ENCODE data around the gene CCDC88B. TPM values are rescaled to one million over a fixed set of nuclear protein-coding genes. Genes with fewer than 3 reads are reported as not detected.

Gene CCDC88B
- total RNA-seq, 1 experiment from 2014 or later = 11.2 TPM

- H3K27ac ChIP-seq (ENCODE audit: insufficient read length, low read depth, low read length) = no peak overlapping the region
- H3K23ac ChIP-seq (ENCODE audit: insufficient read length, low read depth, low read length) = no peak overlapping the region
- H4K5ac ChIP-seq (ENCODE audit: insufficient read length, low read depth, low read length) = no peak overlapping the region
- no peak overlapping the region for H4K8ac ChIP-seq (replicated peaks; ENCODE audit: insufficient read length, low read depth, low read length)
- no peak overlapping the region for H2BK12ac ChIP-seq (ENCODE audit: insufficient read length, low read depth, low read length)
- no peak overlapping the region for H3K4me2 ChIP-seq (ENCODE audit: insufficient read depth, insufficient read length, low read length)
- H3K9me3 Mint-ChIP-seq = no peaks in the 10 kb centered on the region
- H3K27me3 Mint-ChIP-seq (ENCODE audit: low read depth) = peaks cover 5% of the 10 kb centered on the region
- H2AK5ac ChIP-seq (ENCODE audit: insufficient read length, low read length) = no peak overlapping the region
- no peak overlapping the region for H2AFZ ChIP-seq (ENCODE audit: low read length)
- no peaks in the 10 kb centered on the region; a peak in 2 of 7 replicates for H3K36me3 Mint-ChIP-seq (ENCODE audit: insufficient read depth in 1 of 3, low read depth in 3 of 3)
- H4K91ac ChIP-seq (ENCODE audit: insufficient read length, low read depth, low read length) = no peak overlapping the region
- no peak overlapping the region for H3K27ac Mint-ChIP-seq
- H3K14ac ChIP-seq (ENCODE audit: insufficient read depth, low read length) = no peak overlapping the region
- no peaks in the 10 kb centered on the region for H3K23me2 ChIP-seq (ENCODE audit: insufficient read length, low read depth, low read length, poor library complexity, severe bottlenecking)
- H4K20me1 ChIP-seq (ENCODE audit: control insufficient read depth, insufficient read depth, insufficient read length) = no peaks in the 10 kb centered on the region
- no peak overlapping the region for H3K56ac ChIP-seq (ENCODE audit: insufficient read length, low read depth, low read length)
- no peak overlapping the region for H2BK120ac ChIP-seq (ENCODE audit: low read depth, low read length, poor library complexity, severe bottlenecking)
- peaks cover 2% of the 10 kb centered on the region; the same call in 1 of the 2 replicates for H3K4me1 ChIP-seq (ENCODE audit: insufficient read depth, low read length)
- no peak overlapping the region for H2BK20ac ChIP-seq (ENCODE audit: low read depth, low read length, poor library complexity, severe bottlenecking)
- H3K27me3 ChIP-seq (ENCODE audit: insufficient read depth, low read length) = no peaks in the 10 kb centered on the region
- peaks cover 24 to 29% of the 10 kb centered on the region in 2 experiments for H3K4me1 Mint-ChIP-seq
- WGBS (ENCODE audit: extremely low coverage, insufficient read length, low lambda C conversion rate) = no CpG with 5 or more reads among the region's 2 CpGs
- H3K4me3 Mint-ChIP-seq = no peak overlapping the region
- no peaks in the 10 kb centered on the region for H3K79me1 ChIP-seq (ENCODE audit: insufficient read depth, low read depth, low read length, poor library complexity, severe bottlenecking)
- no peak overlapping the region for H3T11ph ChIP-seq (ENCODE audit: low read length)
- TF ChIP-seq, protein P1, sequence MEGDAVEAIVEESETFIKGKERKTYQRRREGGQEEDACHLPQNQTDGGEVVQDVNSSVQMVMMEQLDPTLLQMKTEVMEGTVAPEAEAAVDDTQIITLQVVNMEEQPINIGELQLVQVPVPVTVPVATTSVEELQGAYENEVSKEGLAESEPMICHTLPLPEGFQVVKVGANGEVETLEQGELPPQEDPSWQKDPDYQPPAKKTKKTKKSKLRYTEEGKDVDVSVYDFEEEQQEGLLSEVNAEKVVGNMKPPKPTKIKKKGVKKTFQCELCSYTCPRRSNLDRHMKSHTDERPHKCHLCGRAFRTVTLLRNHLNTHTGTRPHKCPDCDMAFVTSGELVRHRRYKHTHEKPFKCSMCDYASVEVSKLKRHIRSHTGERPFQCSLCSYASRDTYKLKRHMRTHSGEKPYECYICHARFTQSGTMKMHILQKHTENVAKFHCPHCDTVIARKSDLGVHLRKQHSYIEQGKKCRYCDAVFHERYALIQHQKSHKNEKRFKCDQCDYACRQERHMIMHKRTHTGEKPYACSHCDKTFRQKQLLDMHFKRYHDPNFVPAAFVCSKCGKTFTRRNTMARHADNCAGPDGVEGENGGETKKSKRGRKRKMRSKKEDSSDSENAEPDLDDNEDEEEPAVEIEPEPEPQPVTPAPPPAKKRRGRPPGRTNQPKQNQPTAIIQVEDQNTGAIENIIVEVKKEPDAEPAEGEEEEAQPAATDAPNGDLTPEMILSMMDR (conservative IDR thresholded peaks at IDR 0.05) = no peak
- H3K18ac ChIP-seq (ENCODE audit: insufficient read length, low read depth, low read length) = no peak overlapping the region
- H3K9ac ChIP-seq (ENCODE audit: extremely low read depth, insufficient read length, low read length) = no peak overlapping the region
- H3K9me3 ChIP-seq (ENCODE audit: control insufficient read depth, low read depth, low read length) = no peaks in the 10 kb centered on the region
- H2BK15ac ChIP-seq (ENCODE audit: low read depth, low read length) = no peak overlapping the region
- no peak for DNase-seq
- no peak overlapping the region for H3K4ac ChIP-seq (ENCODE audit: low read depth, low read length)
- no peak overlapping the region for H2BK5ac ChIP-seq (ENCODE audit: insufficient read length, low read length)
- H3K79me2 ChIP-seq (ENCODE audit: insufficient read depth, low read length) = no peaks in the 10 kb centered on the region
These were observed 12.6 kb upstream of the CCDC88B start for GRCh38 chr11:64327375-64327774.

Data from H9 (cell line).